Common myeloid progenitor, CD34-positive (primary cell): ENCODE data around the gene IL17RC.

Experiments
- CTCF ChIA-PET: fragments of 350-600 bp; sonication (Branson Sonifier 250); formaldehyde crosslinking; loops from one replicate; lab custom pipeline; 2021; ENCODE audit warnings: antibody characterized with exemption; lab: Charles Lee
- POLR2A ChIA-PET: fragments of 350-600 bp; sonication (Branson Sonifier 250); formaldehyde crosslinking; loops from one replicate; lab custom pipeline; 2021; ENCODE audit warnings: antibody characterized with exemption; lab: Charles Lee
- DNase-seq, 3 donors: peaks; one replicate each; pipeline versions ENCODE4 v3.0.0 to v3.0.0-alpha.2; 2013
- H3K27ac ChIP-seq, 2 experiments: 1 replicate in 1 of 2; 2 replicates in 1 of 2; pipeline ENCODE4 v1.7.0; 2013; ENCODE audit warnings: inconsistent platforms in 2 of 2, low read length in 2 of 2, mild to moderate bottlenecking in 2 of 2, low read depth in 1 of 2, moderate library complexity in 1 of 2; ENCODE audit not compliant: severe bottlenecking in 2 of 2, insufficient read depth in 1 of 2, poor library complexity in 1 of 2
- H3K27me3 ChIP-seq, 5 experiments: replicated peaks in 2 of 5; 1 replicate in 3 of 5; 2 replicates in 2 of 5; pipeline versions ENCODE4 v1.6.1 to v1.7.0; 2013; ENCODE audit warnings: low read length in 4 of 5, mild to moderate bottlenecking in 2 of 5, moderate library complexity in 2 of 5, inconsistent platforms in 1 of 5; ENCODE audit not compliant: insufficient read depth in 5 of 5, control insufficient read depth in 4 of 5
- H3K36me3 ChIP-seq, 4 experiments: 1 replicate in 2 of 4; 2 replicates in 2 of 4; pipeline versions ENCODE4 v1.6.1 to v1.7.0; 2013; ENCODE audit warnings: low read length in 3 of 4, control low read depth in 1 of 4, mild to moderate bottlenecking in 1 of 4; ENCODE audit not compliant: control insufficient read depth in 4 of 4, insufficient read depth in 4 of 4
- H3K4me1 ChIP-seq, 4 experiments: 1 replicate in 3 of 4; 2 replicates in 1 of 4; pipeline versions ENCODE4 v1.6.1 to v1.7.1; 2013; ENCODE audit warnings: low read length in 3 of 4, mild to moderate bottlenecking in 3 of 4, control low read depth in 1 of 4, inconsistent platforms in 1 of 4, moderate library complexity in 1 of 4; ENCODE audit not compliant: control insufficient read depth in 4 of 4, insufficient read depth in 4 of 4; ENCODE audit errors: control extremely low read depth in 1 of 4
- H3K4me3 ChIP-seq, 7 experiments: 1 replicate in 4 of 7; 2 replicates in 3 of 7; pipeline versions ENCODE4 v1.5.1 to v1.7.0; 2013; ENCODE audit warnings: mild to moderate bottlenecking in 7 of 7, low read length in 6 of 7, moderate library complexity in 6 of 7, inconsistent platforms in 2 of 7, low read depth in 2 of 7, control low read depth in 1 of 7; ENCODE audit not compliant: insufficient read depth in 4 of 7, control insufficient read depth in 1 of 7; ENCODE audit errors: extremely low read depth in 1 of 7
- H3K9me3 ChIP-seq, 5 experiments: 1 replicate in 4 of 5; 2 replicates in 1 of 5; pipeline versions ENCODE4 v1.6.1 to v1.7.1; 2013; ENCODE audit warnings: low read length in 4 of 5, mild to moderate bottlenecking in 2 of 5, inconsistent platforms in 1 of 5, low read depth in 1 of 5, moderate library complexity in 1 of 5; ENCODE audit not compliant: control insufficient read depth in 4 of 5, insufficient read depth in 2 of 5; ENCODE audit errors: control extremely low read depth in 1 of 5
- WGBS: methylation state at CpG from one replicate; pipeline ENCODE4 v1.1.5; 2013; ENCODE audit not compliant: insufficient coverage; 5-methylcytosine and 5-hydroxymethylcytosine counted together

The IL17RC gene

GRCh38 chr3:9886328-9886727 lies 30.6 kb upstream of the IL17RC start:
- H3K4me1 ChIP-seq: peaks cover 3 to 9% (median 7%) of the 10 kb centered on the region in 4 experiments
- no peaks in the 10 kb centered on the region for H3K9me3 ChIP-seq
- no peak for DNase-seq
- no peak overlapping the region for H3K27ac ChIP-seq
- H3K27me3 ChIP-seq: no peaks in the 10 kb centered on the region
- no peaks in the 10 kb centered on the region for H3K36me3 ChIP-seq
- CTCF ChIA-PET: interaction anchor here (1.1 kb wide), 1 partner anchor 16 kb away, joined by 3 read pairs; the partner anchor contains the start of gene IL17RE
- no peak overlapping the region for H3K4me3 ChIP-seq
- POLR2A ChIA-PET: no interaction called here

- DNase-seq: no peak
- Histone ChIP-seq H3K4me1 (peaks cover 3 to 15% (median 12%) of the 10 kb centered on the region in 4 experiments), H3K27ac (no peak overlapping the region), H3K27me3 (no peaks in the 10 kb centered on the region), H3K9me3 (no peaks in the 10 kb centered on the region), H3K4me3 (no peak overlapping the region), H3K36me3 (peaks cover 0 to 2% (median under 1%) of the 10 kb centered on the region in 4 experiments)
- POLR2A ChIA-PET: no interaction called here
- 90% methylated on average over 4 of the region's 5 CpGs for WGBS
- CTCF ChIA-PET: no interaction called here
Observed at GRCh38 chr3:9887480-9887879, 29.4 kb upstream of the IL17RC start.

GRCh38 chr3:9888540-9888939 lies 28.4 kb upstream of the IL17RC start:
- Histone ChIP-seq H3K27ac (no peak overlapping the region), H3K4me3 (no peak overlapping the region), H3K4me1 (peaks cover 7 to 24% (median 21%) of the 10 kb centered on the region in 4 experiments), H3K9me3 (no peaks in the 10 kb centered on the region), H3K27me3 (no peaks in the 10 kb centered on the region), H3K36me3 (peaks cover 4 to 13% (median 9%) of the 10 kb centered on the region in 4 experiments)
- CTCF ChIA-PET: interaction anchor here (0.9 to 1.2 kb wide), 2 partner anchors 14 to 26 kb away, joined by 3 to 4 read pairs; partner anchors contain the start of gene IL17RE
- 100% methylated on average over 1 of the region's 3 CpGs for WGBS
- POLR2A ChIA-PET: interaction anchor here (0.6 kb wide), 1 partner anchor 45 kb away, joined by 3 read pairs; the partner anchor contains the start of gene CRELD1
- no peak for DNase-seq

GRCh38 chr3:9889405-9889804 lies 27.5 kb upstream of the IL17RC start:
- H3K9me3 ChIP-seq: no peaks in the 10 kb centered on the region
- WGBS: 100% methylated on average over 2 of the region's 5 CpGs
- H3K36me3 ChIP-seq: peaks cover 4 to 17% (median 11%) of the 10 kb centered on the region in 4 experiments
- no peak overlapping the region for H3K27ac ChIP-seq
- H3K4me3 ChIP-seq: no peak overlapping the region
- no peak for DNase-seq
- no peaks in the 10 kb centered on the region for H3K27me3 ChIP-seq
- ChIA-PET POLR2A (interaction anchor here (0.8 kb wide), 1 partner anchor 22 kb away, joined by 3 read pairs; no protein-coding TSS in a partner anchor), CTCF (interaction anchor here (0.9 to 1.3 kb wide), 3 partner anchors 13 to 25 kb away, joined by 3 to 4 read pairs (median 3); partner anchors contain the start of gene IL17RE)
- H3K4me1 ChIP-seq: peaks cover 14 to 32% (median 26%) of the 10 kb centered on the region in 4 experiments

- Histone ChIP-seq H3K27ac (peak within 1 kb of the TSS; percentile 97), H3K36me3 (peaks cover 4 to 20% (median 11%) of the 10 kb centered on the region in 4 experiments), H3K4me1 (peaks cover 17 to 38% (median 30%) of the 10 kb centered on the region in 4 experiments), H3K9me3 (no peaks in the 10 kb centered on the region), H3K4me3 (peak within 1 kb of the TSS; percentile 69 to 99 (median 92)), H3K27me3 (no peaks in the 10 kb centered on the region)
- under 1% methylated on average over 54 of the region's 62 CpGs for WGBS
- ChIA-PET CTCF (interaction anchor here (1.3 to 2.0 kb wide), 6 partner anchors 11 to 42 kb away, joined by 3 to 11 read pairs (median 7); partner anchors contain the start of genes CRELD1 and IL17RE), POLR2A (interaction anchor here (0.7 to 1.6 kb wide), 4 partner anchors 12 to 136 kb away, joined by 4 to 8 read pairs (median 6); partner anchors contain the start of genes CRELD1 and FANCD2)
- peak; percentile 91 to 93 (median 93) for DNase-seq
Observed at GRCh38 chr3:9890249-9891071, 26.4 kb upstream of the IL17RC start, which contains the start of gene JAGN1. TSS of gene JAGN1 (plus strand) at chr3:9890610. CDS start at chr3:9890723, 113 bp downstream.

GRCh38 chr3:9891072-9891622 lies 25.8 kb upstream of the IL17RC start:
- Histone ChIP-seq H3K4me1 (peaks cover 17 to 41% (median 31%) of the 10 kb centered on the region in 4 experiments), H3K9me3 (no peaks in the 10 kb centered on the region), H3K27ac (peak overlapping the region; percentile 97), H3K4me3 (peak overlapping the region; percentile 69 to 99 (median 92)), H3K27me3 (no peaks in the 10 kb centered on the region), H3K36me3 (peaks cover 4 to 20% (median 11%) of the 10 kb centered on the region in 4 experiments)
- ChIA-PET POLR2A (interaction anchor here (0.7 to 1.6 kb wide), 4 partner anchors 11 to 135 kb away, joined by 4 to 8 read pairs (median 6); partner anchors contain the start of genes CRELD1 and FANCD2), CTCF (interaction anchor here (1.1 to 2.0 kb wide), 6 partner anchors 11 to 59 kb away, joined by 4 to 11 read pairs (median 7); partner anchors contain the start of genes CRELD1 and IL17RE)
- DNase-seq: no peak
- WGBS: 0% methylated on average over 7 of the region's 12 CpGs
